HG03432 (cell line): ENCODE results near the gene IGFBP5.

Experiments
- ATAC-seq: cut with Tn5 transposase; IDR thresholded peaks from one replicate; pipeline ENCODE4 v1.9.1; 2021; ENCODE audit warnings: mild to moderate bottlenecking, moderate library complexity; ENCODE audit not compliant: unreplicated experiment

Gene IGFBP5

GRCh38 chr2:216648105-216648504 lies 47.2 kb downstream of the IGFBP5 start:
- ATAC-seq: no peak

GRCh38 chr2:216646116-216646515 lies 49.2 kb downstream of the IGFBP5 start:
- no peak for ATAC-seq

- no peak for ATAC-seq
Observed at GRCh38 chr2:216645636-216645950, 49.8 kb downstream of the IGFBP5 start.

- ATAC-seq: no peak
Observed at GRCh38 chr2:216644842-216645635, 50.3 kb downstream of the IGFBP5 start.

GRCh38 chr2:216643986-216644659 lies 51.2 kb downstream of the IGFBP5 start:
- ATAC-seq: no peak

GRCh38 chr2:216637472-216637871 lies 57.9 kb downstream of the IGFBP5 start:
- no peak for ATAC-seq

GRCh38 chr2:216636551-216637450 lies 58.5 kb downstream of the IGFBP5 start:
- no peak for ATAC-seq

- no peak for ATAC-seq
Observed at GRCh38 chr2:216635701-216636550, 59.4 kb downstream of the IGFBP5 start.

GRCh38 chr2:216635171-216635570 lies 60.2 kb downstream of the IGFBP5 start:
- no peak for ATAC-seq

GRCh38 chr2:216634370-216635148 lies 60.8 kb downstream of the IGFBP5 start:
- ATAC-seq: no peak

GRCh38 chr2:216633616-216634369 lies 61.6 kb downstream of the IGFBP5 start:
- ATAC-seq: peak; percentile 17

GRCh38 chr2:216632952-216633615 lies 62.3 kb downstream of the IGFBP5 start, which contains the start of gene IGFBP2:
TSS of gene IGFBP2 (plus strand) at chr2:216633420. CDS start at chr2:216633524, 104 bp downstream.
- peak; percentile 43 for ATAC-seq

GRCh38 chr2:216632346-216632951 lies 62.9 kb downstream of the IGFBP5 start:
- ATAC-seq: no peak

GRCh38 chr2:216629784-216630183 lies 65.6 kb downstream of the IGFBP5 start:
- ATAC-seq: no peak

GRCh38 chr2:216626875-216627245 lies 68.5 kb downstream of the IGFBP5 start:
- ATAC-seq: no peak

- ATAC-seq: no peak
Observed at GRCh38 chr2:216626168-216626874, 69.0 kb downstream of the IGFBP5 start.

- ATAC-seq: no peak
Observed at GRCh38 chr2:216624251-216624650, 71.1 kb downstream of the IGFBP5 start.
